Stimulated activated CD8-positive, alpha-beta memory T cell treated with anti-CD3 and anti-CD28 coated beads, Interleukin-4, amount 100 ng/mL, for 24 hours (primary cell): ENCODE measurements around the gene CKMT1B.
"Not testable (repeated sequence)": the region's sequence is repeated elsewhere in the genome, so short reads cannot be mapped to it uniquely, and the experiment has no call there.

Experiments used
- DNase-seq: peaks from one replicate; pipeline ENCODE4 v3.0.0-alpha.2; 2020; ENCODE audit warnings: low read depth

The CKMT1B gene

GRCh38 chr15:43593328-43594190 lies at the start of gene CKMT1B:
Gene CKMT1B (plus strand): TSS chr15:43594027. CDS start chr15:43594219, 192 bp downstream.
- not testable (repeated sequence) for DNase-seq

- no peak for DNase-seq
Observed at GRCh38 chr15:43544266-43544665, 49.6 kb upstream of the CKMT1B start.

- DNase-seq = no peak
Observed at GRCh38 chr15:43545426-43545825, 48.4 kb upstream of the CKMT1B start.

- no peak for DNase-seq
Observed at GRCh38 chr15:43547539-43547938, 46.3 kb upstream of the CKMT1B start.

- no peak for DNase-seq
Observed at GRCh38 chr15:43550527-43551363, 43.1 kb upstream of the CKMT1B start.

GRCh38 chr15:43552256-43552655 lies 41.6 kb upstream of the CKMT1B start:
- no peak for DNase-seq

- no peak for DNase-seq
Observed at GRCh38 chr15:43552986-43553385, 40.8 kb upstream of the CKMT1B start.

- DNase-seq = not testable (repeated sequence)
Observed at GRCh38 chr15:43562753-43563152, 31.1 kb upstream of the CKMT1B start.

GRCh38 chr15:43563793-43564192 lies 30.0 kb upstream of the CKMT1B start:
- DNase-seq = not testable (repeated sequence)

- not testable (repeated sequence) for DNase-seq
Observed at GRCh38 chr15:43566615-43567014, 27.2 kb upstream of the CKMT1B start.

- not testable (repeated sequence) for DNase-seq
Observed at GRCh38 chr15:43574607-43575006, 19.2 kb upstream of the CKMT1B start.

GRCh38 chr15:43589778-43590466 lies 3.9 kb upstream of the CKMT1B start, which contains the start of gene PPIP5K1:
Gene PPIP5K1 (minus strand): TSS chr15:43590208. CDS start chr15:43584504, 5,704 bp downstream.
- not testable (repeated sequence) for DNase-seq

- not testable (repeated sequence) for DNase-seq
Observed at GRCh38 chr15:43592841-43593240, 986 bp upstream of the CKMT1B start.

GRCh38 chr15:43599131-43599530 lies 5.3 kb downstream of the CKMT1B start:
- not testable (repeated sequence) for DNase-seq

- DNase-seq = not testable (repeated sequence)
Observed at GRCh38 chr15:43600200-43600599, 6.4 kb downstream of the CKMT1B start.

GRCh38 chr15:43602233-43602632 lies 8.4 kb downstream of the CKMT1B start:
- not testable (repeated sequence) for DNase-seq

- not testable (repeated sequence) for DNase-seq
Observed at GRCh38 chr15:43617750-43618149, 23.9 kb downstream of the CKMT1B start.

- not testable (repeated sequence) for DNase-seq
Observed at GRCh38 chr15:43618700-43619099, 24.9 kb downstream of the CKMT1B start, which contains the start of gene STRC. Gene STRC (minus strand): TSS chr15:43618800. CDS start chr15:43618722, 78 bp downstream.

- DNase-seq = not testable (repeated sequence)
Observed at GRCh38 chr15:43622068-43622799, 28.4 kb downstream of the CKMT1B start.

GRCh38 chr15:43625106-43625505 lies 31.3 kb downstream of the CKMT1B start:
- no peak for DNase-seq

GRCh38 chr15:43626937-43627336 lies 33.1 kb downstream of the CKMT1B start:
- not testable (repeated sequence) for DNase-seq
